ENCODE data around the gene SMDT1. TPM values are rescaled to one million over a fixed set of nuclear protein-coding genes. Genes with fewer than 3 reads are reported as not detected.

The SMDT1 gene
- 123 TPM for total RNA-seq
- long read RNA-seq, transcript SMDT1-201 (3 exons, 1,567 nt) = major isoform, 122 of 128 reads
- long read RNA-seq, partial matches to known transcripts = 1 of 128 reads
- long read RNA-seq, other reads (novel, unspliced or antisense) = 1 of 128 reads

GRCh38 chr22:42079319-42080251 lies at the start of gene SMDT1:
Gene SMDT1 (plus strand): TSS chr22:42079700. CDS start chr22:42079769, 69 bp downstream.
- intact Hi-C loops (cut with DNase I) = loop anchor here (10.0 kb wide), 1 partner anchor 395 kb away; the partner anchor contains the start of gene SNU13
- peak; percentile 100 for DNase-seq (ENCODE audit: low spot score)

- no peak for DNase-seq (ENCODE audit: low spot score)
- intact Hi-C loops (cut with DNase I) = no loop called here
These were observed 46.0 kb upstream of the SMDT1 start for GRCh38 chr22:42033263-42034181.

- intact Hi-C loops (cut with DNase I) = no loop called here
These were observed 44.2 kb upstream of the SMDT1 start for GRCh38 chr22:42035256-42035655.

GRCh38 chr22:42039271-42039670 lies 40.2 kb upstream of the SMDT1 start:
- intact Hi-C loops (cut with DNase I) = no loop called here

More at GRCh38 chr22:42035256-42035655, 44.2 kb upstream of the SMDT1 start:
- no peak for DNase-seq (ENCODE audit: low spot score)

GRCh38 chr22:42041784-42042183 lies 37.7 kb upstream of the SMDT1 start:
- intact Hi-C loops (cut with DNase I) = no loop called here

More at GRCh38 chr22:42039271-42039670, 40.2 kb upstream of the SMDT1 start:
- DNase-seq (ENCODE audit: low spot score) = no peak

GRCh38 chr22:42050641-42051180 lies 28.8 kb upstream of the SMDT1 start:
- no peak for DNase-seq (ENCODE audit: low spot score)

More at GRCh38 chr22:42041784-42042183, 37.7 kb upstream of the SMDT1 start:
- no peak for DNase-seq (ENCODE audit: low spot score)

GRCh38 chr22:42052765-42053164 lies 26.7 kb upstream of the SMDT1 start:
- intact Hi-C loops (cut with DNase I) = no loop called here

More at GRCh38 chr22:42050641-42051180, 28.8 kb upstream of the SMDT1 start:
- intact Hi-C loops (cut with DNase I) = no loop called here

GRCh38 chr22:42056757-42057511 lies 22.6 kb upstream of the SMDT1 start:
- intact Hi-C loops (cut with DNase I) = no loop called here
- no peak for DNase-seq (ENCODE audit: low spot score)

More at GRCh38 chr22:42052765-42053164, 26.7 kb upstream of the SMDT1 start:
- DNase-seq (ENCODE audit: low spot score) = no peak

- no peak for DNase-seq (ENCODE audit: low spot score)
- intact Hi-C loops (cut with DNase I) = no loop called here
These were observed 19.0 kb upstream of the SMDT1 start for GRCh38 chr22:42060489-42060888.

- no peak for DNase-seq (ENCODE audit: low spot score)
- intact Hi-C loops (cut with DNase I) = no loop called here
These were observed 18.5 kb upstream of the SMDT1 start for GRCh38 chr22:42061041-42061440.

- intact Hi-C loops (cut with DNase I) = no loop called here
- DNase-seq (ENCODE audit: low spot score) = no peak
These were observed 16.9 kb upstream of the SMDT1 start for GRCh38 chr22:42062506-42063170.

- no peak for DNase-seq (ENCODE audit: low spot score)
- intact Hi-C loops (cut with DNase I) = no loop called here
These were observed 14.9 kb upstream of the SMDT1 start for GRCh38 chr22:42064629-42065028.

- DNase-seq (ENCODE audit: low spot score) = peak; percentile 58
- intact Hi-C loops (cut with DNase I) = no loop called here
These were observed 13.9 kb upstream of the SMDT1 start for GRCh38 chr22:42065438-42066125.

GRCh38 chr22:42066126-42066761 lies 13.3 kb upstream of the SMDT1 start:
- intact Hi-C loops (cut with DNase I) = no loop called here

GRCh38 chr22:42066937-42067336 lies 12.6 kb upstream of the SMDT1 start:
- DNase-seq (ENCODE audit: low spot score) = peak; percentile 70
- intact Hi-C loops (cut with DNase I) = no loop called here

More at GRCh38 chr22:42066126-42066761, 13.3 kb upstream of the SMDT1 start:
- DNase-seq (ENCODE audit: low spot score) = peak; percentile 59

GRCh38 chr22:42067671-42068251 lies 11.7 kb upstream of the SMDT1 start:
- intact Hi-C loops (cut with DNase I) = no loop called here
- DNase-seq (ENCODE audit: low spot score) = peak; percentile 56

GRCh38 chr22:42068291-42068690 lies 11.2 kb upstream of the SMDT1 start:
- DNase-seq (ENCODE audit: low spot score) = no peak
- intact Hi-C loops (cut with DNase I) = no loop called here
